ACC112 (cell line): ENCODE data around the gene MPDZ.

ENCODE experiments used
- H2AFZ ChIP-seq: fragments of 200-600 bp; sonication (generic); one replicate; pipeline ENCODE4 v1.6.0; 2017; ENCODE audit warnings: antibody characterized with exemption, low read length; ENCODE audit not compliant: unreplicated experiment
- H3K27ac ChIP-seq: fragments of 200-600 bp; sonication (generic); 2 replicates; pipeline ENCODE4 v1.5.1; 2014; ENCODE audit warnings: low read depth, mild to moderate bottlenecking, antibody characterized with exemption, low read length, moderate library complexity
- H3K27me3 ChIP-seq: fragments of 200-600 bp; sonication (generic); 2 replicates; pipeline ENCODE4 v1.6.1; 2014; ENCODE audit warnings: mild to moderate bottlenecking, antibody characterized with exemption, low read length, moderate library complexity, mixed read lengths; ENCODE audit not compliant: insufficient read depth
- H3K36me3 ChIP-seq: fragments of 200-600 bp; sonication (generic); 2 replicates; pipeline ENCODE4 v1.6.1; 2016; ENCODE audit warnings: mild to moderate bottlenecking, antibody characterized with exemption, low read length, moderate library complexity, mixed read lengths; ENCODE audit not compliant: insufficient read depth
- H3K4me1 ChIP-seq: fragments of 200-600 bp; sonication (generic); one replicate; pipeline ENCODE4 v1.6.1; 2016; ENCODE audit warnings: low read length, mixed read lengths; ENCODE audit not compliant: insufficient read depth, unreplicated experiment, control insufficient read depth
- H3K4me3 ChIP-seq: fragments of 200-600 bp; sonication (generic); 2 replicates; pipeline ENCODE4 v1.5.1; 2014; ENCODE audit warnings: mild to moderate bottlenecking, low read depth, low read length
- H3K79me2 ChIP-seq: fragments of 200-600 bp; sonication (generic); one replicate; pipeline ENCODE4 v1.6.0; 2016; ENCODE audit warnings: low read length; ENCODE audit not compliant: control insufficient read depth, unreplicated experiment, insufficient read depth

MPDZ gene

DNA sequence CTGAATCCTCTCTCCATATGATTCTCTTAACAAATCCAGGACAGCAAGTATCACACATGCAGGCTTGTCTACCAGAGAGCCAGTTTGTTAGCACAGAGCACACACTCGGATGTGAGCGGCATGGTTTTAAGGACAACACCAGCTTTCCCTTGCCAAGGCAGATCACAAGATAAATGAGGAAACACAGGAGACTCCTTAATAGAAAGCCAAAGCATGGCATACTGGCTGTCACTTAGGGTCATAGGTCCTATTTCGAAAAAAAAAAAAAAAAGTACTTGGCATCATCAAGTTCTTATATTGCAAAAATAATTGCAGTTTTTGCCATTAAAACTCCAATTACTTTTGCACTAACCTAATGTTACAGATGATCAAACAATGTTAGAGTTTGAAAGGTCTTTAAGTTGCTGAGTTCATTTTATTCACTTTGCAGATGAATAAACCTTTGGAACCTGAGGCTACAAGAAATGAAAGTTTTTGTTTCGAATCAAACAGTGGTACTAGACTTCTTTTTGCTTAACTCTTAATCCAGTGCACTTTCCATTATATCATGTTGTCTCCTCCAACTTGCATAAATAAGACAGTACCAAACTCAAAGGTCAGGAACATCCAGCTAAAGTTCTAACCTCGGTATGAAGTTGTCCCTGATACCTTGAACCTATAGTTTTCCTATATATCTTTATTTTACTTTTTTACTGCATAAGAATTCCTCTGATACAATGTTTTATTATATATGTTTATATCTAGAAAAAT lies 138.5 kb downstream of the MPDZ start:
- Histone ChIP-seq H3K4me1 (peaks cover 30% of the 10 kb centered on the region), H3K27me3 (no peaks in the 10 kb centered on the region), H2AFZ (no peak overlapping the region), H3K36me3 (peaks cover 10% of the 10 kb centered on the region; the same call in 1 of the 2 replicates), H3K79me2 (no peaks in the 10 kb centered on the region), H3K4me3 (no peak overlapping the region), H3K27ac (peak overlapping the region; percentile 58)

GRCh38 chr9:13139641-13140171 lies 139.8 kb downstream of the MPDZ start:
- no peaks in the 10 kb centered on the region for H3K27me3 ChIP-seq
- H2AFZ ChIP-seq: peak overlapping the region; percentile 62
- peaks cover 20% of the 10 kb centered on the region; the same call in 1 of the 2 replicates for H3K36me3 ChIP-seq
- no peaks in the 10 kb centered on the region for H3K79me2 ChIP-seq
- peaks cover 30% of the 10 kb centered on the region for H3K4me1 ChIP-seq
- peak overlapping the region; percentile 73 for H3K4me3 ChIP-seq
- peak overlapping the region; percentile 77 for H3K27ac ChIP-seq

DNA sequence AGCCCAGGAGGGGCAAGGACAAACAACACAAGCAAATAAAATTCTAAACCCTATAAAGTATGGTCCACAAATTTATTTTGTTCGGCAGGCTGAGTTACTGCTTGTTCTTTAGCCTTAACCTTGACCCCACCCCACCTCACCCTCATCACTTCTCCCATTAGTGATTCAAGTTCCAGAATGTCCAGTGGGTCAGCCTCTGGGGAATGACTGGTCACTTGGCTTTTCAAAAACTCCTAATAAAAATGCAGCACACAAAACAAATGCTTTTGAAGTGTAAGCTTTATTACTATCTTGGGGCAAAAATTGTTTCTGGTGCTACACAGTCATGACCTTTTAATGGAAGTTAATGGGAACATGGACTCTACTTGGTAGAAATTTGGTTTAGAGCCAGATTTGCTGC lies 142.1 kb downstream of the MPDZ start:
- no peak overlapping the region for H3K27ac ChIP-seq
- H2AFZ ChIP-seq: no peak overlapping the region
- H3K36me3 ChIP-seq: peaks cover 20% of the 10 kb centered on the region
- no peaks in the 10 kb centered on the region for H3K27me3 ChIP-seq
- H3K79me2 ChIP-seq: no peaks in the 10 kb centered on the region
- H3K4me1 ChIP-seq: peaks cover 30% of the 10 kb centered on the region
- H3K4me3 ChIP-seq: no peak overlapping the region

GRCh38 chr9:13131991-13132390 lies 147.5 kb downstream of the MPDZ start:
- Histone ChIP-seq H3K27me3 (no peaks in the 10 kb centered on the region), H3K4me3 (no peak overlapping the region), H3K36me3 (peaks cover 12% of the 10 kb centered on the region), H3K27ac (no peak overlapping the region), H3K79me2 (no peaks in the 10 kb centered on the region), H2AFZ (no peak overlapping the region), H3K4me1 (no peaks in the 10 kb centered on the region)

DNA sequence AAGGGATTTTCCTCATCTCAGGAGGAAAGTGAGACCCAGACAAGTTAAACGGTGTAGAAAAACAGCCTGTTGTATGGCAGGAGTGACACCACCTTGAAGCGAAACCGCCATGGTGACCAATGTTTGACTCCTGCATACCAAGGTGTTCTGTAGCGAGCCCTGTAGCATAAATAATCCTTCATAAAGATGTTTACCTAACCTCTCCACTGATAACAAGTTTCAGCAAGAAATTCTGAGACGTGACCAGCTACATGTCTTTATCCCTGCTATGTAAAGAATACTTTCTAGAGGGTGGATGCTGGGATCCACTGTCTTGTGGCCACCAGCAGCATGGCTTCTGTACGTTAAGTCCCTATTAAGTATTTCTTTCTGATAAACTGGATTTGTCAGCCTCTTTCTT lies 148.1 kb downstream of the MPDZ start:
- no peaks in the 10 kb centered on the region for H3K27me3 ChIP-seq
- no peaks in the 10 kb centered on the region for H3K4me1 ChIP-seq
- H2AFZ ChIP-seq: no peak overlapping the region
- no peaks in the 10 kb centered on the region for H3K79me2 ChIP-seq
- H3K4me3 ChIP-seq: no peak overlapping the region
- peaks cover 10% of the 10 kb centered on the region for H3K36me3 ChIP-seq
- H3K27ac ChIP-seq: no peak overlapping the region

DNA sequence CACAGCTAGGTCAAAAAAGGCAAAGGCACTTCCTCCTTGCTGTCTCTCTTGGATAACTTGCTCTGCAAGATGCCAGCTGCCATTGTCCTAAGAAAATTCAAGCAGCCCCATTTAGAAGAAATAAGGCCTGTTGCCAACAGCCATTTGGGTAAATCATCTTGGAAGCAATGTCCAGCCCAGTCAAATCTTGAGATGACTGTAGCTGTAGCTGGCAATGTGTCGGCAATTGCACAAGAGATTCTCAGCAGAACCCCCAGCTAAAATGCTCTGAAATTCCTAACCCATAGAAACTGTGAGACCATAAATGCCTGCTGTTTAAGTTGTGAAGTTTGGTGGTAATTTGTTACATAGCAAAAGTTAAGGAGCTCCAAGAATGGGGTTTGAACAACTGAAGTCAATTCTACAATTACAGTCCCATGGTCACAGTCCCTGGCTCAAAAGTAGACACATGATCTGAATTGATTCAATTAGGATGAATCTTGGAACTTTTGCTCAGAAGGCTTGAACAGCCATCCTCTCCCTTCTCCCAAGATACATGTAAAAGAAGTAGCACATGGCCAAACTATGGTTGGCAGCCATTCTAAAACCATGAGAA lies 151.1 kb downstream of the MPDZ start:
- no peaks in the 10 kb centered on the region for H3K79me2 ChIP-seq
- no peaks in the 10 kb centered on the region for H3K4me1 ChIP-seq
- no peaks in the 10 kb centered on the region for H3K27me3 ChIP-seq
- peaks cover 15% of the 10 kb centered on the region for H3K36me3 ChIP-seq
- H3K27ac ChIP-seq: no peak overlapping the region
- H2AFZ ChIP-seq: no peak overlapping the region
- H3K4me3 ChIP-seq: no peak overlapping the region

GRCh38 chr9:13127131-13127530 lies 152.4 kb downstream of the MPDZ start:
- Histone ChIP-seq H3K27ac (no peak overlapping the region), H3K36me3 (peaks cover 17% of the 10 kb centered on the region), H3K4me3 (no peak overlapping the region), H2AFZ (no peak overlapping the region), H3K79me2 (no peaks in the 10 kb centered on the region), H3K4me1 (no peaks in the 10 kb centered on the region), H3K27me3 (no peaks in the 10 kb centered on the region)

DNA sequence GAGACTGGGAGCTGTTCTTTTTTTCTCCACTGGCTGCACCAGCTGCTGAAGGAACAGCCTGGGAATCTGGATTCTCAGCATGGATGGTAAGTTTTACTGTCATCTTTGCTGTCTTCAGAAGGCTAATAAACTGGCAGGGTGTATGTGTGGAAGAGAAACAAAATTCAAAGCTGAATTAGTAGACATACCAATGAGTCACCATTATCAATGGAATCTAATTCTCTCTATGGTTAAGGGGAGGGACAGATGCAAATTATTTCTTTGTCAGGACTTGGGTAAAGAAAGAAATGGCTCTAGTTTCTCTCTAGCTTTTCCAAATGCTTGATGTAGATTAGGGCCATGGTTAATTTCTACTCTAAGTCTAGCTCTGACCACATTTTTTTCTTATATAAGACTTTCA lies 154.2 kb downstream of the MPDZ start:
- no peak overlapping the region for H3K27ac ChIP-seq
- H3K4me1 ChIP-seq: no peaks in the 10 kb centered on the region
- H3K36me3 ChIP-seq: peaks cover 17% of the 10 kb centered on the region
- no peak overlapping the region for H2AFZ ChIP-seq
- no peaks in the 10 kb centered on the region for H3K79me2 ChIP-seq
- no peak overlapping the region for H3K4me3 ChIP-seq
- H3K27me3 ChIP-seq: no peaks in the 10 kb centered on the region

- Histone ChIP-seq H2AFZ (no peak overlapping the region), H3K79me2 (no peaks in the 10 kb centered on the region), H3K4me1 (no peaks in the 10 kb centered on the region), H3K27ac (no peak overlapping the region), H3K4me3 (no peak overlapping the region), H3K36me3 (peaks cover 24% of the 10 kb centered on the region), H3K27me3 (no peaks in the 10 kb centered on the region)
Observed at GRCh38 chr9:13122756-13123369, 156.6 kb downstream of the MPDZ start.

- Histone ChIP-seq H3K4me3 (no peak overlapping the region), H3K36me3 (peaks cover 10% of the 10 kb centered on the region), H3K27ac (no peak overlapping the region), H2AFZ (no peak overlapping the region), H3K4me1 (peaks cover 11% of the 10 kb centered on the region), H3K79me2 (no peaks in the 10 kb centered on the region), H3K27me3 (no peaks in the 10 kb centered on the region)
Observed at GRCh38 chr9:13118313-13118712, 161.2 kb downstream of the MPDZ start.
